Endothelial cell of umbilical vein (primary cell): Measurements from ENCODE around the gene SLC23A2.

ENCODE experiments used
- CTCF ChIP-seq, 2 donors: IDR thresholded peaks; 1 replicate in 1 of 2; 2 replicates in 1 of 2; pipeline ENCODE4 v1.5.1; 2011; ENCODE audit warnings: low read length in 2 of 2, mild to moderate bottlenecking in 2 of 2, moderate library complexity in 2 of 2, control low read depth in 1 of 2, inconsistent platforms in 1 of 2, low read depth in 1 of 2; ENCODE audit not compliant: insufficient read depth in 1 of 2; ENCODE audit errors: extremely low read depth in 1 of 2
- EZH2 ChIP-seq: IDR thresholded peaks from 2 replicates; pipeline ENCODE4 v1.6.1; 2012; ENCODE audit warnings: borderline replicate concordance, low read depth, mild to moderate bottlenecking, moderate library complexity, low read length, inconsistent platforms; ENCODE audit not compliant: severe bottlenecking
- JUN ChIP-seq: IDR thresholded peaks from 2 replicates; pipeline ENCODE4 v1.6.1; 2011; ENCODE audit warnings: borderline replicate concordance, low read depth; ENCODE audit not compliant: insufficient read length, insufficient read depth
- MAX ChIP-seq: IDR thresholded peaks from 2 replicates; pipeline ENCODE4 v1.6.1; 2011; ENCODE audit not compliant: insufficient read depth, insufficient read length
- POLR2A ChIP-seq: IDR thresholded peaks from 2 replicates; pipeline ENCODE4 v1.6.1; 2012; ENCODE audit warnings: low read depth, mild to moderate bottlenecking, control low read depth, low read length
- POLR2AphosphoS5 ChIP-seq: IDR thresholded peaks from 2 replicates; pipeline ENCODE4 v1.6.1; 2012; ENCODE audit warnings: low read depth, mild to moderate bottlenecking, control low read depth, low read length, moderate library complexity; ENCODE audit not compliant: insufficient read depth

GRCh38 chr20:5039889-5040288 is 38.6 kb upstream of the SLC23A2 start:
- TF ChIP-seq CTCF (IDR thresholded peaks at IDR 0.05; ENCODE audit: extremely low read depth in 1 of 2, insufficient read depth in 1 of 2, low read depth in 1 of 2, low read length in 2 of 2), result no peak
- no peak for TF ChIP-seq JUN
- no peak for TF ChIP-seq EZH2
- no peak for TF ChIP-seq POLR2A
- TF ChIP-seq POLR2AphosphoS5, result no peak
- TF ChIP-seq MAX, result no peak
